GM12865 (cell line): ENCODE measurements around the gene NSD2.

Source experiments
- DNase-seq: peaks from one replicate; pipeline ENCODE4 v3.0.0; 2010; ENCODE audit warnings: low read depth
- H3K4me3 ChIP-seq: 2 replicates; pipeline ENCODE4 v1.5.1; 2011; ENCODE audit warnings: mild to moderate bottlenecking, low read depth, low read length, control low read depth
- TF ChIP-seq, protein P1 (sequence below): IDR thresholded peaks from 2 replicates; pipeline ENCODE4 v1.5.1; 2011; ENCODE audit warnings: low read length, control low read depth, low read depth, inconsistent platforms; ENCODE audit not compliant: insufficient read depth; ENCODE audit errors: missing control alignments

Gene NSD2

GRCh38 chr4:1983846-1984405 is 112.7 kb downstream of the NSD2 start:
- no peak overlapping the region for H3K4me3 ChIP-seq
- TF ChIP-seq, protein P1, sequence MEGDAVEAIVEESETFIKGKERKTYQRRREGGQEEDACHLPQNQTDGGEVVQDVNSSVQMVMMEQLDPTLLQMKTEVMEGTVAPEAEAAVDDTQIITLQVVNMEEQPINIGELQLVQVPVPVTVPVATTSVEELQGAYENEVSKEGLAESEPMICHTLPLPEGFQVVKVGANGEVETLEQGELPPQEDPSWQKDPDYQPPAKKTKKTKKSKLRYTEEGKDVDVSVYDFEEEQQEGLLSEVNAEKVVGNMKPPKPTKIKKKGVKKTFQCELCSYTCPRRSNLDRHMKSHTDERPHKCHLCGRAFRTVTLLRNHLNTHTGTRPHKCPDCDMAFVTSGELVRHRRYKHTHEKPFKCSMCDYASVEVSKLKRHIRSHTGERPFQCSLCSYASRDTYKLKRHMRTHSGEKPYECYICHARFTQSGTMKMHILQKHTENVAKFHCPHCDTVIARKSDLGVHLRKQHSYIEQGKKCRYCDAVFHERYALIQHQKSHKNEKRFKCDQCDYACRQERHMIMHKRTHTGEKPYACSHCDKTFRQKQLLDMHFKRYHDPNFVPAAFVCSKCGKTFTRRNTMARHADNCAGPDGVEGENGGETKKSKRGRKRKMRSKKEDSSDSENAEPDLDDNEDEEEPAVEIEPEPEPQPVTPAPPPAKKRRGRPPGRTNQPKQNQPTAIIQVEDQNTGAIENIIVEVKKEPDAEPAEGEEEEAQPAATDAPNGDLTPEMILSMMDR = no peak
- no peak for DNase-seq

DNA sequence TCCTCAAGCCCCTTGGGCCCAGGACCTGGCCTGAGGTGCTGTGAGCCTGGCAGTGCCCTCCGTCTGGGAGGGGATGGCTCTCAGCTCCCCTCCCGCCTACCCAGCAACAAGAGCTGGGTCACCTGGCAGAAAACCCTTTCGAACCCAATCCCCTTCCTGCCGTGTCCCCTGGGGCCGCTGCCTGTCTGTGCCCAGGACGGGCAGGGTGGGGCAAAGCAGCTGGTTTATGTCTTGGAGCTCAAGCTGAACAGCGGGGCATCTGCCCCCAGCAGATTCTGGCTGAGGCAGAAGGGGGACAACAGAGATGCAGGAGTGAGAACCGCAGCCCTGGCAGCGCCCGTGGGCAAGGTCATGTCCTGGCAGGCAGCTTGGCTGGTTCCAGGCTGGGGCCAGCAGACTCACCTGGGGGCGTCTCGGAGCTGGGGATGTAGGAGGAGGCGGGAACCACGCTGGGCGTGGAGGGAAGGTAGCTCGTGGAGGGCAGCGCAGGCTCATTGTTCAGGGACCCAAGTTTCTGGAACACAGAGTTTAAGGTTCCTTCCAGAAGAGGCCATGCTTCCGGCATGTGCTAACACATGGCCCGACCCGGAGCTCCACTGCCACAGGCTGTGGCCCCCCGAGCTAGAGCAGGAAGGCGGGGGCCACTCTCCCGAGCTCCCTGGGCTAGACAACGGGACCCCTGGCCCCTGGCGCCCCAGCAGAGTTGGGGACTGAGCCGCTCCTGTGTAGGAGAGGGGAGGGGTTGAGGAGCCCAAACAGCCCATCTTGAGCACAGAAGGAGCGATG is 113.4 kb downstream of the NSD2 start:
- DNase-seq = no peak
- no peak overlapping the region for H3K4me3 ChIP-seq
- TF ChIP-seq, protein P1 = no peak

DNA sequence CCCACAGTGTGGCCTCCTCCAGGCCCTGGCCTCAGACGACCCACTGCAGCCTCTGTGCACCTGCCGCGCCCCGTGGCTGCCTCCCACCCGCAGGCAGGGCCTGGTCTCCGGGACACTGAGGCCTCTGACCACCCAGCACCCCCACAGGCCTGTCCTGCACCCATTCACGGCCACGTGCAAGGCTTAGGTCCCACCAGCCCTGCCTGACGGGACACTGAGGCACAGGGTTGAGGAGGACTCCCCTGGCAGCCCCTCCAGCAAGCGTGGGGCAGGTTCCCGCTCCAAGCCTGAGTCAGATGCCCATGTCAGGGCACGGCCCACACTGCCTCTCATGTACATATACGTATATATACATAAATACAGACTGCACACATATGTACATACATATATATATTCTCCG is 114.1 kb downstream of the NSD2 start:
- no peak overlapping the region for H3K4me3 ChIP-seq
- TF ChIP-seq, protein P1 = no peak
- no peak for DNase-seq

DNA sequence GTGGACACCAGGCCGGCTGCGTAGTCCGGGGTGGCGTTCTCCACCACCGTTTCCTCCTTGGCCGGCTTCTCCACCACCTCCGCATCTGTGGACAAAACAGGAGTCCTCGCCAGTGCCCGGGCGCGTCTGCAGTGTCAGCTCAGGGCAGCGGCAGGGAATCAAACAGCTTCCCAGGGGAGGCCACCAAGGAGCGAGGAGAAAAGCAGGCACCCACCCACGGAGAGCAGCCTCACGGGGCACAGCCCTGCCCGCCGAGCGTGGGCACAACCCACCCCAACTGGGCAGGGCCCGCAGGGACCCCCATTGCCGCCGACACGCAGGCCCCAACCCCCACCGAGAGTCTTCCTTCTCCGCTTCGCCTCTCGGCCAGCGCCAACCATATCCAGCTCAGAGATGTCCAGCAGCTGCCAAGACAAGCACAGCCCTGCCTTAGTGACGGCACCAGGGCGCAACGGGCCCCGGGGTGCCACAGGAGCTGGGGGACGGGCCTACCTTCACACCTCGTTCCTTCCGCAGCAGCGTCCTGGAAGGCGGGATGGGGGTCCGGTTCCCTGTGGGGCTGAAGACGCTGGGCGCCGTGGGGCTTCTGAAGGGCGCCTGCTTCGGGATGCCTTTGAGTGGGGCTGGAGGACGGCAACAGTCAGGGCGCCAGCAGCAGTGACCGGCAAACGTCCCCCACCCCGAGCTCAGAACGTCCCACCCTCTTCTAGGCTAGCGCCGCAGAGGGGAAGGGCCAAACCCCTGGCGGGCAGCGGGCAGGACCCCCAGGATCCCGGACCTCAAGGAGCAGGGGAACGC is 114.8 kb downstream of the NSD2 start:
- DNase-seq = no peak
- TF ChIP-seq, protein P1 = no peak
- H3K4me3 ChIP-seq = no peak overlapping the region

DNA sequence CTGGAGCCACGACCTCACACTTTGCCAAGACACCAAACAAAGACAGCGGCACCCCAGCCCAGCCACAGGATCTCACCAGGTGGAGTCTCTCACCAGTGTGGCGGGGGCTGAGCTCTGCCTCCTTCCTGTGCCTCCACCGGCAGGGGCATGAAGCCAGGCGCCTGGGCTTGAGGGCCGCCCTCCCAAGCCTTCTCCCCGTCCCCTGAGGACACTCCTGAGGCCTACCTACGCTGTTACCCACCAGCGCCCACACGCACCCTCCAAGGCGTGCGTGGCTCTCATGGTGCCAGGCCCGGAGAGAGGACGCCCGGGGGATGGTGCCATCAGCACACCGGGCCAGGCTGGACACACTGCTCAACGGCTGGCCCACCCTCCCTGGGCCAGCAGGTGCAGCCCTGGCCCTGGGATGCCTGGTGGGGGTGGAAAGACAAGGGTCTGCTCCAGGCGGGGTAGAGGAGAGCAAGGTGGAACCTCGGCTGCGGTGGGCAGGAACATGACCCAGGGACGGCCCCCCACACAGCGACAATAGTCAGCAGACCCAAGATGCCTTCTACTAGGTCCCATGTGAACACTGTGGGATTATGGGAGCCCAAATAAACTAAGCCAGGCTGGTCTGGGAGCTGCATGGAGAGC is 115.5 kb downstream of the NSD2 start:
- no peak overlapping the region for H3K4me3 ChIP-seq
- DNase-seq = no peak
- TF ChIP-seq, protein P1 = no peak

DNA sequence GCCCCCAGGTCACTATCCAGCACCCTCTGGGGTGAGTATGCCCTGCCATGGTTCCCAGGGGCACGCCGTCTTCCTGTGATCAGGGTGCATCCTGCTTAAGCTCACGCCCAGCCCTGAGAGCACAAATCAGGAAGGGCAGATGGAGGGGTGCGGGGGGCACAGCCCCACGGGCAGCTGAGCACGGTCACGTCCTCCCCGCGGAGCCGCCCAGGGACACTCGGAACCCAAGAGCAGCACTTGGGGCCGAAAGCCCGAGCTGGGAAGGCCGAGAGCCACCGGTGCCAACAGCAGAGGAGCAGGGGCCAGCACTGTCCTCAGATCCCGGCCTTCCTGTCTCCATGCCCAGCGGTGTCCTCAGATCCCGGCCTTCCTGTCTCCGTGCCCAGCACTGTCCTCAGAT is 116.1 kb downstream of the NSD2 start:
- TF ChIP-seq, protein P1 = no peak
- H3K4me3 ChIP-seq = no peak overlapping the region
- DNase-seq = no peak
